SK-N-SH treated with all-trans-retinoic acid at 6 μM for 48 hours (cell line): ENCODE results near the gene SMIM1.

Experiments used
- ARNTL ChIP-seq: fragments of 450-650 bp; formaldehyde crosslinking; IDR thresholded peaks from 2 replicates; pipeline ENCODE4 v1.5.0; 2020; ENCODE audit warnings: low read depth, mild to moderate bottlenecking, moderate library complexity, borderline replicate concordance
- ESRRG ChIP-seq: fragments of 250-450 bp; sonication (Bioruptor Pico); IDR thresholded peaks from 2 replicates; pipeline ENCODE4 v1.6.1; 2021; ENCODE audit warnings: mild to moderate bottlenecking
- ISL1 ChIP-seq: fragments of 250-450 bp; sonication (Bioruptor Pico); IDR thresholded peaks from 2 replicates; pipeline ENCODE4 v2.1.2; 2022; ENCODE audit warnings: mild to moderate bottlenecking, moderate library complexity
- PPARA ChIP-seq: fragments of 250-450 bp; sonication (Bioruptor Pico); IDR thresholded peaks from 2 replicates; pipeline ENCODE4 v1.5.0; 2020; ENCODE audit warnings: mild to moderate bottlenecking, borderline replicate concordance
- TOX ChIP-seq: fragments of 250-450 bp; sonication (Bioruptor Pico); IDR thresholded peaks from 2 replicates; pipeline ENCODE4 v1.8.0; 2021; ENCODE audit warnings: mild to moderate bottlenecking, moderate library complexity, borderline replicate concordance
- TSHZ2 ChIP-seq: fragments of 250-450 bp; sonication (Bioruptor Pico); IDR thresholded peaks from 2 replicates; pipeline ENCODE4 v1.5.0; 2020; ENCODE audit warnings: mild to moderate bottlenecking, moderate library complexity
- ZC3H10 ChIP-seq: fragments of 250-450 bp; sonication (Bioruptor Pico); IDR thresholded peaks from 2 replicates; pipeline ENCODE4 v1.5.1; 2021; ENCODE audit warnings: mild to moderate bottlenecking, moderate library complexity
- ZFP3 ChIP-seq: fragments of 250-450 bp; sonication (Bioruptor Pico); IDR thresholded peaks from 2 replicates; pipeline ENCODE4 v1.5.0; 2020; ENCODE audit warnings: mild to moderate bottlenecking, moderate library complexity
- ZFP30 ChIP-seq: fragments of 450-650 bp; formaldehyde crosslinking; IDR thresholded peaks from 2 replicates; pipeline ENCODE4 v1.5.0; 2022; ENCODE audit warnings: mild to moderate bottlenecking, moderate library complexity
- ZNF70 ChIP-seq: fragments of 450-650 bp; formaldehyde crosslinking; IDR thresholded peaks from 2 replicates; pipeline ENCODE4 v1.5.0; 2020; ENCODE audit warnings: mild to moderate bottlenecking, moderate library complexity
- ZNF8 ChIP-seq: fragments of 450-650 bp; formaldehyde crosslinking; IDR thresholded peaks from 2 replicates; pipeline ENCODE4 v1.5.0; 2020; ENCODE audit warnings: mild to moderate bottlenecking, moderate library complexity
- TF ChIP-seq, protein P1 (sequence below): fragments of 250-450 bp; sonication (Bioruptor Pico); IDR thresholded peaks from 2 replicates; pipeline ENCODE4 v1.8.0; 2020; ENCODE audit warnings: mild to moderate bottlenecking, moderate library complexity, borderline replicate concordance

DNA sequence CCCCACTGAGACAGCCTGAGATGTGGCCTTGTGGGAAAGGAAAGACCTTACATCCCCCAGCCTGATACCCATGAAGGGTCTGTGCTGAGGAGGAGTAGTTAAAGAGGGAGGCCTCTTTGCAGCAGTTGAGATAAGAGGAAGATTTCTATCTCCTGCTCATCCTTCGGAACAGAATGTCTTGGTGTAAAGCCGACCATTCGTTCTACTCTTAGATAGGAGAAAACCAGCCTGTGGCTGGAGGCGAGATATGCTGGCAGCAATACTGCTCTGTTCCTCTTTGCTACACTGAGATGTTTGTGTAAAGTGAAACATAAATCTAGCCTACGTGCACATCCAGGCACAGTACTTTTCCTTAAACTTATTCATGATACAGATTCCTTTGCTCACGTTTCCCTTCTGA lies 21.8 kb upstream of the SMIM1 start:
- TF ChIP-seq ARNTL (CRISPR knock-in tag) (no peak), ISL1 (CRISPR knock-in tag) (no peak), ZFP3 (CRISPR knock-in tag) (no peak), PPARA (CRISPR knock-in tag) (no peak), ZNF8 (no peak), ZFP30 (CRISPR knock-in tag) (no peak), ESRRG (no peak), ZNF70 (CRISPR knock-in tag) (no peak), TSHZ2 (CRISPR knock-in tag) (no peak), TOX (no peak), ZC3H10 (no peak)
- TF ChIP-seq, protein P1, sequence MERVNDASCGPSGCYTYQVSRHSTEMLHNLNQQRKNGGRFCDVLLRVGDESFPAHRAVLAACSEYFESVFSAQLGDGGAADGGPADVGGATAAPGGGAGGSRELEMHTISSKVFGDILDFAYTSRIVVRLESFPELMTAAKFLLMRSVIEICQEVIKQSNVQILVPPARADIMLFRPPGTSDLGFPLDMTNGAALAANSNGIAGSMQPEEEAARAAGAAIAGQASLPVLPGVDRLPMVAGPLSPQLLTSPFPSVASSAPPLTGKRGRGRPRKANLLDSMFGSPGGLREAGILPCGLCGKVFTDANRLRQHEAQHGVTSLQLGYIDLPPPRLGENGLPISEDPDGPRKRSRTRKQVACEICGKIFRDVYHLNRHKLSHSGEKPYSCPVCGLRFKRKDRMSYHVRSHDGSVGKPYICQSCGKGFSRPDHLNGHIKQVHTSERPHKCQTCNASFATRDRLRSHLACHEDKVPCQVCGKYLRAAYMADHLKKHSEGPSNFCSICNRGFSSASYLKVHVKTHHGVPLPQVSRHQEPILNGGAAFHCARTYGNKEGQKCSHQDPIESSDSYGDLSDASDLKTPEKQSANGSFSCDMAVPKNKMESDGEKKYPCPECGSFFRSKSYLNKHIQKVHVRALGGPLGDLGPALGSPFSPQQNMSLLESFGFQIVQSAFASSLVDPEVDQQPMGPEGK = no peak
